GM23338 (cell line): ENCODE measurements around the gene PRSS27.

Experiments used
- CTCF ChIP-seq, 2 experiments: fragments of 200-600 bp in 1 of 2; sonication (generic) in 1 of 2; conservative IDR thresholded peaks; 2 replicates each; pipeline versions ENCODE4 v1.5.1 to v1.6.1; 2016 to 2017; ENCODE audit warnings: antibody characterized with exemption in 2 of 2, low read depth in 2 of 2, mild to moderate bottlenecking in 2 of 2, moderate library complexity in 1 of 2
- EZH2phosphoT487 ChIP-seq: fragments of 200-600 bp; sonication (generic); IDR thresholded peaks from one replicate; pipeline ENCODE4 v1.8.1; 2018; ENCODE audit warnings: antibody characterized with exemption; ENCODE audit not compliant: unreplicated experiment
- POLR2AphosphoS5 ChIP-seq: IDR thresholded peaks from 2 replicates; pipeline ENCODE4 v1.6.1; 2016; ENCODE audit warnings: antibody characterized with exemption, low read depth

GRCh38 chr16:2752035-2752849, 32.2 kb upstream of the PRSS27 start, which contains the start of gene SRRM2:
- TF ChIP-seq EZH2phosphoT487 (no peak), CTCF (conservative IDR thresholded peaks at IDR 0.05; ENCODE audit: low read depth in 2 of 2) (no peak), POLR2AphosphoS5 (peak; percentile 62)
